ENCODE data around the gene MXRA8.

Gene MXRA8

DNA sequence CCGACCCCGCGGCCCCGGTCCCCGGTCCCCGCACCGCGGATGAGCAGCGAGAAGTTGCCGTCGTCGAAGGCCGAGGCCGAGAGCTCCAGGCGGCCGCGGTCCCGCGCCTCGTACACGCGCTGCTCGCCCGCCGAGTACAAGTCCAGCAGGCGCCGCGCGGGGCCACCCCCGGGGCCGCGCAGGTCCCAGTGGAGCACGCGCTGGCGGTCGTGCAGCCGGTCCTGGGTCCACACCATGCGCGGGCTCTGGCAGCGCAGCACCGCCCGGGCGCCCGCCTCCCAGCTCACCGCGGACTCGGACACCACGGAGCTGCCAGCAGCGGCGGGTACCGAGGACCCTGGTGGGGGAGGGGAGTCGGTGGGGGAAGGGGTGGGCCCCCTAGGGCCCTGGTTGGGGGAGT is 2.9 kb downstream of the MXRA8 start:
- in situ Hi-C loops (cut with HindIII; ENCODE audit: low pct_ligation_motif_present, low pct_unique_long_range_greater_than_20kb, low sequenced_read_pairs) = no loop called here
- DNase-seq = no peak

- no peak for DNase-seq
- in situ Hi-C loops (cut with HindIII; ENCODE audit: low pct_ligation_motif_present, low pct_unique_long_range_greater_than_20kb, low sequenced_read_pairs) = no loop called here
These were observed 3.8 kb downstream of the MXRA8 start for GRCh38 chr1:1354271-1355247.

- in situ Hi-C loops (cut with HindIII; ENCODE audit: low pct_ligation_motif_present, low pct_unique_long_range_greater_than_20kb, low sequenced_read_pairs) = no loop called here
- no peak for DNase-seq
These were observed 4.8 kb downstream of the MXRA8 start for GRCh38 chr1:1353389-1354151.

DNA sequence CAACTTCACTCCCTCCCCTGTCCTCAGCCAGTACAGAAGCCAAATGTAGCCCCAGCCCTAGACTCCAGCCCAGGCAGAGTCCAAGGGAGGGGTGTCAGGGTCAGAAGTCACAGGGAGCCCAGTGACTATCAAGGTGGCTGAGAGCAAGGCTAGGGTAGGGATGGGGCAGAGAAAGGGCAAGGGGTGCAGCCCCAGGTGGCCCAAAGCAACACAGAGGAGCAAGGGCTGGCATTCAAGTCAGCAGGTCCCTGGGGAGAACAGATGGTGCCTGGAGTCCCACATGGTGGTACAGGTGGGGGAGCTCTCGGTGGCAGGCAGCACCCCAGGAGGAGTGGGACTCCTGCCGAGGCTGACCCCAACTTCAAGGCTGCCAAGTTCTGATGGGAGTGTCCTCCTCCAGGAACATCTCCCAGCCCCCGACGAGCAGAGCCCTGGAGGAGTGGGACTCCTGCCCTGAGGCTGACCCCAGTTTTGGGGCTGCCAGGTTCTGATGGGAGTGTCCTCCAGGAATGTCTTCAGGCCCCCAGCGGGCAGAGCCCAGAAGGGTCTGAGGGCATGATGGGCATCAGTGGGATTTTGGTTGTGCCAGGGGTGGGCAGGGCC is 5.5 kb downstream of the MXRA8 start:
- in situ Hi-C loops (cut with HindIII; ENCODE audit: low pct_ligation_motif_present, low pct_unique_long_range_greater_than_20kb, low sequenced_read_pairs) = no loop called here
- no peak for DNase-seq

DNA sequence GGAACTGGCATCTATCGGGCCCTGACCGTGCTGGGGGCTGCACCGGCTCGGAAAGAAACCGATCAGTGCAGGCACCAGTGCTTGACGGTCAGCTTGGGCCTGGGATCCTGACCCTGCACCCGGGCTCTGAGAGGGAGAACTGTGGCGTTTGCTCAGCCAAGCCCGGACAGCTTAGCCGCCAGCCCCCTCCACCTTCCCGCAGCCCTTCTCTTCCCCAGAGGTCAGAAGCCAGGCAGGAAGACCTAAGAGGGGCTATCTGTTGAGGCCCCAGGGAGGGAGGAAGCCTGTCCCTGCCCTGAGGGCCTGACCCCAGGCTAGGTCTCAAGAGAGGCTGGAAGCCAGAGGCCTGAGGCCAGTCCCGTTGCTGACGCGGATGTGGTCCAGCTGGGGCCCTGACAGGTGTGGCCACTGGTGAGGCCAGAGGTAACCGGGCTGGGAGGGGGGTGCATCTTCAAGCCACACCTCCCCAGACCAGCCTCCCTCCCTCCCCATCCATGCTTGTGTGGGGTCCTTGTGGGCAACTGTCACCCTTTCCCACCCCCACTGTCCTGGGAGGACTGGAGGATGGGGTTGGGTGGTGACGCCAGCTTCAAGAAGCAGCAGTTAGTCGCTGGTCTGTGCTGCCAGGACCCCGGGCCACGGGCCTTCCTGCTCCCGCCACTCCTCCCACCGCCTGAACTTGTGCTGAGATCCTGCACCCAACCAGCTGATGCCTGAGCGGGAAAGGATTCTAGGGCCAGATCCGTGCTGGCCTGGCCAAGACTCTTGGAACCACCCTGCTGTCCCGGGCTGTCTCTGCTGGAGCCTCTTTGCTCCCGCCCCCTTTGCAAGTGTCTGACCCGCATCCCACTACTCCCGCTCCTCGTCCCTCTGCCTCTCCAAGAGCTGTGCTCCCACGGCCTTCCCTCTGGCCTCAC is 6.6 kb downstream of the MXRA8 start:
- in situ Hi-C loops (cut with HindIII; ENCODE audit: low pct_ligation_motif_present, low pct_unique_long_range_greater_than_20kb, low sequenced_read_pairs) = no loop called here
- no peak for DNase-seq

GRCh38 chr1:1349256-1350012 is 8.9 kb downstream of the MXRA8 start, which contains the start of gene DVL1:
DVL1 (minus strand) TSS chr1:1349418; CDS start chr1:1349065, 353 bp downstream.
- peak; percentile 64 for DNase-seq
- in situ Hi-C loops (cut with HindIII; ENCODE audit: low pct_ligation_motif_present, low pct_unique_long_range_greater_than_20kb, low sequenced_read_pairs) = no loop called here

DNA sequence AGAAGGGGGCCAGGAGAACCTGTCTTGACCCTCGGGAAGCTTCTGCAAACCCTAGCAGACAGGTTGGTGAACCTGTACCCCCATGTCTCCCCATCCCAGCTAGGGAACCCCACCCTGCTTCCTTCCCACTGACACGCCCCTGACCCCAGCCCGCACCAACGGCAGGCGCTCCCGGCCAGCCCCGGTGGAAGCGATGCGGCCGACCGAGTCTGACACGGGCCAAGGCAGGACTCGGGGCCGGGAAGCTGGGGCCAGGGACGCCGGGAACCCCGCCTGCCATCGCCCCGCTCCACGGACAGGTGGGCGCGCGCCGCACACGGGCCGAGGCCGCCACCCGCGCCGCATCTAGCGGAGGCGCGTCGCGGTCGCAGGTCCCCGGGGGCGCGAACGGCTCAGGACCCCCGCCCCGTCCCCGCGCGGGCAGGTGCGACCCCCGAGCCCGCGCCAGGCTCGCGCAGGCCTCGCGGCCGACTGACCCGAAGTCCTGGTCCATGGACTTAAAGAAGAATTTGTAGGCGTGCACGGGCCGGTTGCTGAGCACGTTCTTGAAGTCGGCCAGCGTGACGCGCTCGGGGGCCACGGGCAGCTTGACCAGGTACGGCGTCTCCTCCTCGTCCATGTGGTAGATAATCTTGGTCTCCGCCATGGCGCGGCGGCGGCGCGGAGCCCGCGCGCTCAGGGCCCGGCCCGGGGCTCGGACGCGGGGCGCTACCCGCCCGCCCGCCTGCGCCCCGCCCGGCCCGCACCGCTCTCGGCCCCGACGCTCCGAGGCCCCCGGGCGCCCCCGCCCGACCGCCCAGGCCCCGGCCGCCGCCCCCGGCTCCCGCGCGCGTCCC is 9.7 kb downstream of the MXRA8 start:
- DNase-seq = peak; percentile 34
- in situ Hi-C loops (cut with HindIII; ENCODE audit: low pct_ligation_motif_present, low pct_unique_long_range_greater_than_20kb, low sequenced_read_pairs) = no loop called here

DNA sequence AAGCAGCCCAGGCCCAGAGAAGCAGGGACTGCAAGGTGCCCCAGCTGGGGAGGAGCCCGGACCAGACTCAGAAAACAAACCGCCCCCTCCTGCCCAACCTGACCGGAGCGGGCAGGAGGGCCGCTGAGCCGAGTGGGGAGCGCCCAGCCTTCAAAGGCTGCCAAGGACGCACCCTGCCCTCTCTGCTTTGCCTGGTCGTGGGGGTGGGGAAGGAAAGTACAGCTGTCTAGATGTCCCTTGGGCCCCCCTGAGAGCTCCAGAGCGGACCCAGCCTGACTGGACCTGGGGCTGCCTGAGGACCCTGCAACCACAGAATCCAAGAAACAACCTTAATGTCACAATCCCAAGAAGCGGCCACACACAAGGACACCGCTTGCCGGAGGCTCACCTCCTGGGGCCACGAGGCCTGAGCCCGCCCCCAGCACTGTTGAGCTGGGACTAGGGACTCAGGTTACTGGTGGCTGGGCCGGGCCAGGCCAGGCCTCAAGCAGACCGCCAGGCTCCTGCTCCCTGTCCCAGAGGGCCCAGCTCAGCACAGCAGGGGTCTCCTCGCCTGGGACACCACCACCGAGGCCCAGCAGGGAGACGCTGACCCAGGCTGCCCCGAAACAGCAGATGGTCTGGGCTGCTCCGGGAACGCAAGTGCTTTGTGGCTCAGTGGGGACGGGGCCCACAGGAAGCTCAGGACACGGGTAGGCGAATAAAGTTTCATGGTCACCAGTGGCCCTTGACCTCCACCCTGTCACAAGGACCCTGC is 10.5 kb downstream of the MXRA8 start:
- in situ Hi-C loops (cut with HindIII; ENCODE audit: low pct_ligation_motif_present, low pct_unique_long_range_greater_than_20kb, low sequenced_read_pairs) = no loop called here
- no peak for DNase-seq

GRCh38 chr1:1347026-1347595 is 11.2 kb downstream of the MXRA8 start:
- no peak for DNase-seq
- in situ Hi-C loops (cut with HindIII; ENCODE audit: low pct_ligation_motif_present, low pct_unique_long_range_greater_than_20kb, low sequenced_read_pairs) = no loop called here

DNA sequence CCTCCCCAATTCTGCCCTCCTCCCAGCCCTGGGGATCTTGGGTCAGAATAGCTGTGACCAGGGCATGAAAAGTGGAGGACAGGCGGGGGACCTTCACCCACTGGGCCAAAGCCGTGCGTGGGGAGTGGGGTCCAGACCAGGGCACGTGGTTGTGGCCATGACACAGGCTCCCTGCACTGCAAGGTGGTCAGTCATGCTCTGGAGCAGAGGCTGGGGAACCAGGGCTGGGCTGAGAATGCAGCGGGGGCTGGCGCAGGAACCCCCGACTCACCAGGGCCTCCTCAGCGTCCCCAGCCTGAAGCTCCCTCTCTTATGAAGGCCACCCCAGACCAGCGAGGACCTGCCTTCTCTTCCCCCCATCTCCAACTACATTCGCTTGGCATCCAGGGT is 11.9 kb downstream of the MXRA8 start:
- DNase-seq = no peak
- in situ Hi-C loops (cut with HindIII; ENCODE audit: low pct_ligation_motif_present, low pct_unique_long_range_greater_than_20kb, low sequenced_read_pairs) = no loop called here

DNA sequence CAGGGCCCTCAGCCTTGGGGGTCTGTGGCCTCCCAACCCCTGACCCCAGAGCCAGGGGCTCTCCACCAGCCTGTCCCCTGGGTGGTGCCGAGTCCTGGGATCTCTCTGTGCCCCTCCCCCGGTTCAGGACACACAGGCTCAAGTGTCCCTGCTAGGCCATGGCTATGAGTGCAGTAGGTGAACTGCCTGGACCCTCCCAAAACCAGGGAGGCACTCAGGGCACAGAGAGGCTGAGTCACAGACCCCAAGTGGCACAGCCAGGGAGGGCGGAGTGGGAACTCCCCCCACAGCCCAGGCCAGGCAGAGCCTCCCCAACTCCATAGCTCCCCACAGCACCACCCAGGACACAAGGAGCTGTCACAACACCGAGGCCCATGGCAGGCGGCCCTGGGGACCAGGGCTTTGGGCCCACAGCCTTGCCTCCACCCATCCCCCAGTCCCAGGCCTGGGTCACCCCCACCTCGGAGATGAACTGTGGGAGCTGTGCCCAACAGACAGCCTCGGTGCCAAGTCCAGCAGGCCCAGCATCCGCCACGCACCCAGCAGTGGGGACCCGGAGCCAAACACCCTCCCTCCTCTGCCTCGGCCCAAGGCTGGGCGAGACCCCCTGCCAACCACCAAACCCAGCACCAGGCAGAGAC is 12.4 kb downstream of the MXRA8 start:
- DNase-seq = no peak
- in situ Hi-C loops (cut with HindIII; ENCODE audit: low pct_ligation_motif_present, low pct_unique_long_range_greater_than_20kb, low sequenced_read_pairs) = no loop called here

DNA sequence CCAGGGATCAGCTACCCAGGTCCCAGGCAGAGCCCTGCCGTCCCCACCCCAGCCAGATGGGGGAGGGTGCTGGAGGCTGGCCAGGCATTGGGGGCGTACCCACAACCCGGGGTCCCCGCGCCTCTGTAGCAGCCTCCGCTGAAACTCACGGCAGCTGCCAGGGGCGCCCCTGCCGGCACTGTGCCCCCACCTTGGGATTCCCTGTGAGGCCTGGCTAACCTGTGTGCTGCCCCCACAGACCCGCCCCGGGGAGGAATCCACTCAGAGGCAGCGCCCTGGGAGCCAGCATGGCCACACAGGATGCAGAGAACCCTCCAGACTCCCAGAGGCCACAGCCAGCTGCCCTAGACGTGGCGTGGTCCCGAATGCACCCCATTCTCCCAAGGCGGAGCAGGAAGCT is 13.0 kb downstream of the MXRA8 start:
- DNase-seq = no peak
- in situ Hi-C loops (cut with HindIII; ENCODE audit: low pct_ligation_motif_present, low pct_unique_long_range_greater_than_20kb, low sequenced_read_pairs) = no loop called here

- in situ Hi-C loops (cut with HindIII; ENCODE audit: low pct_ligation_motif_present, low pct_unique_long_range_greater_than_20kb, low sequenced_read_pairs) = no loop called here
These were observed 13.5 kb downstream of the MXRA8 start for GRCh38 chr1:1344655-1345361.

DNA sequence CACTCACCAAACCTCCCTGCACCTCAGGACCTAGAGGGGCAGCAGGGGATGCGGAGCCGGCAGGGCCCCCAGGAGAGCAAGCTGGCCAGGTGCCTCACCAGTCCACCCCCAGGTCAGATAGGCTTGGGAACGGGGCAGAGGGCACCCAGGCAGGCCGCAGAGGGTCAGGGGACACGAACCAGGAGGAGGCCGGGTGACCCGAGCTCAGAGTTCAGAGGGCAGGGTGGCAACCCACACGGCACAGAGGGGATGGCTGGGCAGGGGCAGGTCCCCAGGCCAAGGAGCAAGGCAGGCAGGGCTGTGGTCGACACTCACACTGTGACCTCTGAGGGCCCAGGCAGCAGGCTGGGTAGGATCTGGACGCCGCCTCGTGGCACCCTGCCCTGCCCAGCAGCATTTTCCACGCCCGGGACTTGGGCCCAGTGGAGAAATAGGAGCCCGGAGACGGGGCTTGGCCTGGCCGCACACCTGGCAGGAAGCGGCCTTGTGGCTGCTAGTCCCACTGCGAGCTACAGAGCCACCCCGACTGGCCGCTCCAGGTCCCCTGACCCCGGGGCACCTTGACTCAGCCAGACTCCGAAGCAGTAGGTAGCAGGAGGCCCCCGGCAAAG is 14.4 kb downstream of the MXRA8 start:
- DNase-seq = no peak
- in situ Hi-C loops (cut with HindIII; ENCODE audit: low pct_ligation_motif_present, low pct_unique_long_range_greater_than_20kb, low sequenced_read_pairs) = no loop called here

More at GRCh38 chr1:1344655-1345361, 13.5 kb downstream of the MXRA8 start:
- peak; percentile 78 for DNase-seq
